Neutrophil (primary cell): ENCODE measurements around the gene CCDC124.

Experiments
- H3K27ac ChIP-seq: fragments of 200-600 bp; sonication (generic); 2 replicates; pipeline ENCODE4 v1.5.1; 2016; ENCODE audit warnings: mild to moderate bottlenecking, moderate library complexity
- H3K27me3 ChIP-seq: fragments of 200-600 bp; sonication (generic); 2 replicates; pipeline ENCODE4 v1.6.0; 2016; ENCODE audit warnings: mild to moderate bottlenecking
- H3K36me3 ChIP-seq: fragments of 200-600 bp; sonication (generic); 2 replicates; pipeline ENCODE4 v1.5.1; 2017
- H3K4me1 ChIP-seq, 2 experiments: fragments of 200-600 bp in 1 of 2; sonication (generic) in 1 of 2; 1 replicate in 1 of 2; 2 replicates in 1 of 2; pipeline versions ENCODE4 v1.5.1 to v1.6.1; 2013 to 2016; ENCODE audit warnings: low read depth in 1 of 2, low read length in 1 of 2, mild to moderate bottlenecking in 1 of 2, moderate library complexity in 1 of 2; ENCODE audit not compliant: control insufficient read depth in 1 of 2, insufficient read depth in 1 of 2
- H3K4me3 ChIP-seq, 2 experiments: fragments of 200-600 bp in 1 of 2; sonication (generic) in 1 of 2; 1 replicate in 1 of 2; 2 replicates in 1 of 2; pipeline ENCODE4 v1.5.1; 2013 to 2016; ENCODE audit warnings: low read depth in 1 of 2, low read length in 1 of 2, mild to moderate bottlenecking in 1 of 2, moderate library complexity in 1 of 2
- H3K9me3 ChIP-seq: fragments of 200-600 bp; sonication (generic); 2 replicates; pipeline ENCODE4 v1.5.1; 2016
- CTCF ChIP-seq: fragments of 200-600 bp; sonication (generic); IDR thresholded peaks from 2 replicates; pipeline ENCODE4 v1.5.1; 2016; ENCODE audit warnings: antibody characterized with exemption

Gene CCDC124

GRCh38 chr19:17949956-17950309 is 17.1 kb downstream of the CCDC124 start:
- peaks cover 35 to 41% of the 10 kb centered on the region in 2 experiments for H3K4me1 ChIP-seq
- no peak for TF ChIP-seq CTCF
- no peak overlapping the region for H3K27ac ChIP-seq
- H3K36me3 ChIP-seq = no peaks in the 10 kb centered on the region
- H3K27me3 ChIP-seq = peaks cover 71% of the 10 kb centered on the region
- H3K9me3 ChIP-seq = no peaks in the 10 kb centered on the region
- H3K4me3 ChIP-seq = no peak overlapping the region

- Histone ChIP-seq H3K36me3 (no peaks in the 10 kb centered on the region), H3K9me3 (no peaks in the 10 kb centered on the region), H3K27me3 (peaks cover 75% of the 10 kb centered on the region), H3K4me1 (peaks cover 35 to 41% of the 10 kb centered on the region in 2 experiments), H3K4me3 (no peak overlapping the region), H3K27ac (no peak overlapping the region)
- TF ChIP-seq CTCF = no peak
Observed at GRCh38 chr19:17950310-17951156, 17.7 kb downstream of the CCDC124 start.

GRCh38 chr19:17951157-17951989 is 18.6 kb downstream of the CCDC124 start:
- H3K27me3 ChIP-seq = peaks cover 84% of the 10 kb centered on the region
- H3K36me3 ChIP-seq = no peaks in the 10 kb centered on the region
- peaks cover 35 to 41% of the 10 kb centered on the region in 2 experiments for H3K4me1 ChIP-seq

GRCh38 chr19:17951990-17952976 is 19.5 kb downstream of the CCDC124 start:
- no peaks in the 10 kb centered on the region for H3K36me3 ChIP-seq
- peaks cover 91% of the 10 kb centered on the region for H3K27me3 ChIP-seq
- no peaks in the 10 kb centered on the region for H3K9me3 ChIP-seq
- no peak overlapping the region for H3K27ac ChIP-seq
- TF ChIP-seq CTCF = no peak
- peaks cover 31 to 39% of the 10 kb centered on the region in 2 experiments for H3K4me1 ChIP-seq
- H3K4me3 ChIP-seq = no peak overlapping the region

More at GRCh38 chr19:17951157-17951989, 18.6 kb downstream of the CCDC124 start:
- TF ChIP-seq CTCF = no peak
- Histone ChIP-seq H3K9me3 (no peaks in the 10 kb centered on the region), H3K4me3 (no peak overlapping the region), H3K27ac (no peak overlapping the region)

- Histone ChIP-seq H3K4me1 (peaks cover 28 to 34% of the 10 kb centered on the region in 2 experiments), H3K4me3 (no peak overlapping the region), H3K27me3 (peaks cover 95% of the 10 kb centered on the region), H3K9me3 (no peaks in the 10 kb centered on the region), H3K27ac (no peak overlapping the region), H3K36me3 (no peaks in the 10 kb centered on the region)
- no peak for TF ChIP-seq CTCF
Observed at GRCh38 chr19:17953316-17953801, 20.5 kb downstream of the CCDC124 start.
